IPS-20b (cell line): Measurements from ENCODE around the gene RIBC2.

Source experiments
- H3K27ac ChIP-seq: one replicate; pipeline ENCODE4 v1.5.1; 2013; ENCODE audit warnings: low read length
- H3K27me3 ChIP-seq: 2 replicates; pipeline ENCODE4 v1.6.1; 2013; ENCODE audit warnings: mild to moderate bottlenecking, low read length, inconsistent platforms; ENCODE audit not compliant: insufficient read depth
- H3K36me3 ChIP-seq: 2 replicates; pipeline ENCODE4 v1.6.1; 2013; ENCODE audit warnings: low read depth, mild to moderate bottlenecking, inconsistent platforms, low read length, moderate library complexity; ENCODE audit not compliant: insufficient read depth
- H3K4me1 ChIP-seq: 2 replicates; pipeline ENCODE4 v1.6.1; 2013; ENCODE audit warnings: mild to moderate bottlenecking, control low read depth, inconsistent platforms, low read length, moderate library complexity; ENCODE audit not compliant: insufficient read depth
- H3K4me3 ChIP-seq: 2 replicates; pipeline ENCODE4 v1.5.1; 2013; ENCODE audit warnings: mild to moderate bottlenecking, low read length, inconsistent platforms
- H3K9ac ChIP-seq: 2 replicates; pipeline ENCODE4 v1.6.1; 2013; ENCODE audit warnings: low read depth, mild to moderate bottlenecking, inconsistent platforms, low read length, moderate library complexity
- H3K9me3 ChIP-seq: 2 replicates; pipeline ENCODE4 v1.6.1; 2013; ENCODE audit warnings: mild to moderate bottlenecking, low read depth, low read length, inconsistent platforms; ENCODE audit not compliant: insufficient read depth

The RIBC2 gene

GRCh38 chr22:45478108-45478771 is 64.7 kb downstream of the RIBC2 start:
- Histone ChIP-seq H3K27me3 (no peaks in the 10 kb centered on the region), H3K9me3 (peaks cover 2% of the 10 kb centered on the region; the same call in 1 of the 2 replicates), H3K4me1 (no peaks in the 10 kb centered on the region)

GRCh38 chr22:45480717-45481116 is 67.2 kb downstream of the RIBC2 start:
- no peaks in the 10 kb centered on the region for H3K27me3 ChIP-seq
- H3K4me1 ChIP-seq: no peaks in the 10 kb centered on the region
- no peak overlapping the region for H3K27ac ChIP-seq
- H3K9me3 ChIP-seq: peaks cover 7% of the 10 kb centered on the region; the same call in 1 of the 2 replicates
- no peaks in the 10 kb centered on the region for H3K36me3 ChIP-seq
- no peak overlapping the region for H3K9ac ChIP-seq
- H3K4me3 ChIP-seq: no peak overlapping the region

More at GRCh38 chr22:45478108-45478771, 64.7 kb downstream of the RIBC2 start:
- no peaks in the 10 kb centered on the region for H3K36me3 ChIP-seq
- H3K4me3 ChIP-seq: no peak overlapping the region
- no peak overlapping the region for H3K9ac ChIP-seq
- H3K27ac ChIP-seq: no peak overlapping the region

- Histone ChIP-seq H3K9me3 (peaks cover 7% of the 10 kb centered on the region; the same call in 1 of the 2 replicates), H3K27ac (no peak overlapping the region), H3K36me3 (no peaks in the 10 kb centered on the region), H3K27me3 (no peaks in the 10 kb centered on the region), H3K4me3 (no peak overlapping the region), H3K9ac (no peak overlapping the region), H3K4me1 (no peaks in the 10 kb centered on the region)
Observed at GRCh38 chr22:45481661-45482060, 68.2 kb downstream of the RIBC2 start.
